Measurements from ENCODE around the gene VPS18. TPM values are rescaled to one million over a fixed set of nuclear protein-coding genes. Genes with fewer than 3 reads are reported as not detected.

The VPS18 gene
- total RNA-seq, 2 experiments from 2014 or later = 17.8 to 18.4 TPM

DNA sequence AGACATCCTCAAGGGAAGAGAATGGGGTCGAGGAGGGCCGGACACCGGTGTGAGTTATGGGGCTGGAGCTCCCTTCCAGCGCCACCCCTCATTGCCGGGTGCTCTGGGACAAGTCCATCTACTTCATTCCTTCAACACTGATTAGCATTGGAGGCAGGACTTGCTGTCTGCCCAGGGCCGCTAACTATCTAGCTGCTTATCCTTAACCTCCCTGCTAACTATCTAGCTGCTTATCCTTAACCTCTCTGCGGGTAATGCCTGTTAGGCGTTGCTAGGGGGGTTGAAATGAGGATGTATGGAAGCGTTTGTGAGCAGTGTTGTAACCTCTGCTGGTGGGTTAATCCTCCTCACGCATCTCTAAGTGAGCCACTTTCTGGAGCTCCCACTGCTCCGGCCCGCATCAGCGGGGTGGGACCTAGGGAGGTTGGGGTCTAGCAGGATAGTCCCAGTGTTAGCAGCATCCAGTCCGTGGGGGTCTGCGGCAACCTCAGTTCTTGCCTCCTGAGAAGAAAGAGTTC is 48.1 kb downstream of the VPS18 start:
- ChIA-PET POLR2A (interaction anchor here (0.8 to 2.8 kb wide), 3 partner anchors 10 to 391 kb away, joined by 3 to 21 read pairs (median 4); partner anchors contain the start of genes CHAC1 and NUSAP1), CTCF (interaction anchor here (0.7 to 5.2 kb wide), 30 partner anchors 11 to 389 kb away, joined by 3 to 97 read pairs (median 5); partner anchors contain the start of genes CHAC1, CHP1, DLL4 and EXD1)
- peak; percentile 16 for ATAC-seq
- DNase-seq = no peak
- no peaks in the 10 kb centered on the region for H3K9me3 Mint-ChIP-seq (ENCODE audit: insufficient read depth)
- H3K36me3 Mint-ChIP-seq (ENCODE audit: low read depth) = no peaks in the 10 kb centered on the region
- peak overlapping the region; percentile 73 for H3K4me3 Mint-ChIP-seq
- H3K4me1 Mint-ChIP-seq (ENCODE audit: low read depth) = peaks cover 43% of the 10 kb centered on the region
- H3K27ac Mint-ChIP-seq = peak overlapping the region; percentile 71
- H3K27me3 Mint-ChIP-seq (ENCODE audit: low read depth) = no peaks in the 10 kb centered on the region

- ChIA-PET CTCF (interaction anchor here (0.7 to 5.2 kb wide), 21 partner anchors 11 to 287 kb away, joined by 3 to 97 read pairs (median 6); partner anchors contain the start of genes CHAC1, CHP1, DLL4 and EXD1), POLR2A (interaction anchor here (0.8 to 2.8 kb wide), 3 partner anchors 9 to 390 kb away, joined by 3 to 21 read pairs (median 4); partner anchors contain the start of genes CHAC1 and NUSAP1)
- Mint-ChIP-seq H3K4me1 (ENCODE audit: low read depth) (peaks cover 43% of the 10 kb centered on the region), H3K4me3 (peak overlapping the region; percentile 73), H3K27ac (peak overlapping the region; percentile 71), H3K36me3 (ENCODE audit: low read depth) (no peaks in the 10 kb centered on the region), H3K9me3 (ENCODE audit: insufficient read depth) (no peaks in the 10 kb centered on the region), H3K27me3 (ENCODE audit: low read depth) (no peaks in the 10 kb centered on the region)
- DNase-seq (no peak), ATAC-seq (no peak)
Measured at GRCh38 chr15:40942878-40943277, 48.6 kb downstream of the VPS18 start.

DNA sequence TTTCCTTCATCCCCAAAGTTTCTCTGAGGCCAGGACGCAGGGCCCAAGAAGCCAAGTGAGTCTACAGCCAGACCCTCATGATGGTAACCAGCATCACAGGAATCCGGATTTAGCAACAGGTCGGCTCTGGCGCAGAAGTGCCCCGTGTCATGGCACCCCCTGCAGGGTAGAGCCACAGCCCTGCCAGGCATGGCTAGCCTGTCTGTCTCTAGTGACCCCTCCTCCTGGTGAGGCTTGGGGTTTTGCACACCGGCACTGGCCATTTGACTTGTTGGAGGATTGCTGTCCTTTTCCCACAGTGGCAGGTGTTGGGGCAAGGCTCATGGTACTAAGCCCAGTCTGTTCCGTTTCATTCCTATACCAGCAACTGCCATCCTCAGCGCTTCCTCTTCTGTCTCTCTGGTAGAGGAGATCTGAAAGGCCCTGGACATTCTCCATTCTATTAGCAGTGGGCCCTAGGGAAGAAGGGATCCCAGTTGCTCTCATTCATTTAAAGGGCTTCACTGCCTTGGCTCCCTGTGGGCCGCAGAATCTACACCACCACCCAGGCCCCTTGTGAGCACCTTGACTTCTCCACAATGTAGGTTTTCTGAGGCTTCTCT is 49.6 kb downstream of the VPS18 start:
- Mint-ChIP-seq H3K9me3 (ENCODE audit: insufficient read depth) (no peaks in the 10 kb centered on the region), H3K4me1 (ENCODE audit: low read depth) (peaks cover 43% of the 10 kb centered on the region), H3K4me3 (peak overlapping the region; percentile 73), H3K27ac (no peak overlapping the region), H3K27me3 (ENCODE audit: low read depth) (peaks cover 3% of the 10 kb centered on the region), H3K36me3 (ENCODE audit: low read depth) (no peaks in the 10 kb centered on the region)
- DNase-seq = no peak
- POLR2A ChIA-PET = no interaction called here
- CTCF ChIA-PET = interaction anchor here (1.4 to 5.2 kb wide), 4 partner anchors 10 to 52 kb away, joined by 3 to 97 read pairs (median 36); partner anchors contain the start of genes CHAC1, DLL4 and VPS18
- ATAC-seq = no peak

- no peak overlapping the region for H3K4me3 Mint-ChIP-seq
- no peak overlapping the region for H3K27ac Mint-ChIP-seq
- no peaks in the 10 kb centered on the region for H3K36me3 Mint-ChIP-seq (ENCODE audit: low read depth)
- peaks cover 42% of the 10 kb centered on the region for H3K4me1 Mint-ChIP-seq (ENCODE audit: low read depth)
- ATAC-seq (no peak), DNase-seq (no peak)
- POLR2A ChIA-PET = no interaction called here
- CTCF ChIA-PET = interaction anchor here (2.6 kb wide), 1 partner anchor 14 kb away, joined by 13 read pairs; no protein-coding TSS in a partner anchor
- peaks cover 3% of the 10 kb centered on the region for H3K27me3 Mint-ChIP-seq (ENCODE audit: low read depth)
- no peaks in the 10 kb centered on the region for H3K9me3 Mint-ChIP-seq (ENCODE audit: insufficient read depth)
Measured at GRCh38 chr15:40944510-40945296, 50.5 kb downstream of the VPS18 start.

GRCh38 chr15:40948706-40949473 is 54.6 kb downstream of the VPS18 start:
- POLR2A ChIA-PET = interaction anchor here (0.6 kb wide), 1 partner anchor 282 kb away, joined by 3 read pairs; the partner anchor contains the start of gene CHP1
- Mint-ChIP-seq H3K36me3 (ENCODE audit: low read depth) (peaks cover 5% of the 10 kb centered on the region), H3K9me3 (ENCODE audit: insufficient read depth) (no peaks in the 10 kb centered on the region), H3K4me1 (ENCODE audit: low read depth) (peaks cover 28% of the 10 kb centered on the region), H3K4me3 (no peak overlapping the region), H3K27me3 (ENCODE audit: low read depth) (peaks cover 6% of the 10 kb centered on the region), H3K27ac (no peak overlapping the region)
- DNase-seq (no peak), ATAC-seq (no peak)
- CTCF ChIA-PET = interaction anchor here (1.0 to 2.4 kb wide), 3 partner anchors 18 to 57 kb away, joined by 3 to 8 read pairs (median 8); no protein-coding TSS in a partner anchor

DNA sequence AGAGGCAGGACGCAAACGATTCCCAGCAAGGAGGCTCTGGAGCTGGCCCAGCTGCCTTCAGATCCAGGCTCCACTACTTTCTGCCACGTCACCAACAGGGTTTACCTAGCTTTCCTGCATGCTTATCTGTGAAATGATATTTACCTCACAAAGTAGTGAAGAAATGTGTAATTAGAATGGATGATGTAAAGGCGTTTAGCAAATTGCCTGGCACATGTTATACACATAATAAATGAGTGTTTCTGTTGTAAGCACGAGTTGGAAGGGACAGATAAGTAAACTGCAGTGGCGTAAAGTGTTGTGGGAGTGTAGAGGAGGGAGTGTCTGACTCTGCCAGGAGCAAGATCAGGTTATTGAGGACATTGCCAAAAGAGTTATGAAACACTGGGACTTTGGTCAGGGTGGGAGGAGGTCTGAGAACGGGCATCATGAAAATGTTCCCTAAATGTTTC is 55.5 kb downstream of the VPS18 start:
- POLR2A ChIA-PET = interaction anchor here (0.6 kb wide), 1 partner anchor 281 kb away, joined by 3 read pairs; the partner anchor contains the start of gene CHP1

DNA sequence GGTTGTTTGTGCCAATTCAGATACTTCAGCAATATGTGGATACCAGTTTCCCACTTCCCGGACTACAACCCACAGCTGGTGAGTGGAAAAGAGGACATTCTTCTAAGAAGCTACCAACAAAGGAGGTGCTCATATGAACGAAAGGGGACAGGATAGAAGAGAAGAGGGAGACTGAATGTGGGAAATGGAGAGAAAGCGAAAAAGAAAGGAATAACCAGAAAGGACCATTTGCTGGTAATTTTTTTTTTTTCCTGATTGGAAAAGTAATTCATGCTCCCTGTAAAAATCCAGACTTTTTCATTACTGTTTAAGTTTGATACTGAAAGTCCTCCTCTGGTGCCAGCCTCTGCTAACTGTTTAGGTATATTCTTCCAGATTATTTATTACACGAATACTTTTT is 57.5 kb downstream of the VPS18 start:
- ATAC-seq = no peak
- Mint-ChIP-seq H3K4me3 (peak overlapping the region; percentile 91), H3K36me3 (ENCODE audit: low read depth) (peaks cover 21% of the 10 kb centered on the region), H3K27me3 (ENCODE audit: low read depth) (peaks cover 6% of the 10 kb centered on the region), H3K9me3 (ENCODE audit: insufficient read depth) (no peaks in the 10 kb centered on the region), H3K27ac (no peak overlapping the region), H3K4me1 (ENCODE audit: low read depth) (peaks cover 39% of the 10 kb centered on the region)
- CTCF ChIA-PET = interaction anchor here (1.0 to 7.2 kb wide), 7 partner anchors 10 to 279 kb away, joined by 3 to 67 read pairs (median 4); partner anchors contain the start of genes CHP1 and VPS18
- no peak for DNase-seq
- POLR2A ChIA-PET = interaction anchor here (2.6 kb wide), 1 partner anchor 10 kb away, joined by 21 read pairs; no protein-coding TSS in a partner anchor

More for the DNA sequence above, 55.5 kb downstream of the VPS18 start:
- ATAC-seq (no peak), DNase-seq (no peak)
- Mint-ChIP-seq H3K4me3 (no peak overlapping the region), H3K27me3 (ENCODE audit: low read depth) (peaks cover 6% of the 10 kb centered on the region), H3K9me3 (ENCODE audit: insufficient read depth) (no peaks in the 10 kb centered on the region), H3K4me1 (ENCODE audit: low read depth) (peaks cover 31% of the 10 kb centered on the region), H3K27ac (no peak overlapping the region), H3K36me3 (ENCODE audit: low read depth) (peaks cover 11% of the 10 kb centered on the region)
- CTCF ChIA-PET = interaction anchor here (1.0 to 7.2 kb wide), 4 partner anchors 8 to 58 kb away, joined by 3 to 67 read pairs (median 8); no protein-coding TSS in a partner anchor

DNA sequence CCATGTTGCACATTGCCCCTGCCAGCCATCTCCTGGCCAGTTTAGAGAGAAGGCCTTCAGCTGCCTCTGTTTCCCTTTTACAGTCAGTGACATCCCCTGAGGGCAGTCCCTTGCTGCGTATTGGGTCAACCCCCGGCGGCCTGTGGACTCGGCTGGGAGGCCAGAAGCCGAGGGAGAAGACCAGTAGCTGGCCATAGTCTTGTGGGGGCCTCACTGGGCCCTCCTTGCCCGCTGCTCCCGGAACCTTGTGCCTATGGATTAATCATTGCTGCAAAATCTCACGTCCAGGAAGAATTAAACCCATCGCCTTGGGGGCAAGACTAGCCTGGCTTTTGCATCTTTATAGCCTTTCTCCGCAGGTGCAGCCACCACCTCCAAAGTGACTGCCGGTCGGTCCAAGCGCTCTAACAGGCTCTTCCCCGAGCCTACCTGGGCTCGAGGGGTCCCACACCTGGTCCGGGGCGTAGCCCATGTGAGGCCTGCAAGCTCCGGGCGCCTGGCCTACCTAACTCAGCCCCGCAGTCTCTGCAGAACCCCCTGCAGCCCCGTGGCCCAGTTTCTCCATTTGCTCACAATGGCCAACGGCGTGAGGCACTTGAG is 58.2 kb downstream of the VPS18 start:
- Mint-ChIP-seq H3K9me3 (ENCODE audit: insufficient read depth) (no peaks in the 10 kb centered on the region), H3K4me3 (peak overlapping the region; percentile 91), H3K27me3 (ENCODE audit: low read depth) (peaks cover 6% of the 10 kb centered on the region), H3K36me3 (ENCODE audit: low read depth) (peaks cover 21% of the 10 kb centered on the region), H3K27ac (peak overlapping the region; percentile 90), H3K4me1 (ENCODE audit: low read depth) (peaks cover 39% of the 10 kb centered on the region)
- ChIA-PET CTCF (interaction anchor here (1.0 to 7.2 kb wide), 8 partner anchors 11 to 279 kb away, joined by 3 to 67 read pairs (median 4); partner anchors contain the start of genes CHP1 and VPS18), POLR2A (interaction anchor here (1.0 to 2.6 kb wide), 4 partner anchors 11 to 279 kb away, joined by 3 to 21 read pairs (median 4); partner anchors contain the start of genes CHP1 and EXD1)
- ATAC-seq (no peak), DNase-seq (no peak)

DNA sequence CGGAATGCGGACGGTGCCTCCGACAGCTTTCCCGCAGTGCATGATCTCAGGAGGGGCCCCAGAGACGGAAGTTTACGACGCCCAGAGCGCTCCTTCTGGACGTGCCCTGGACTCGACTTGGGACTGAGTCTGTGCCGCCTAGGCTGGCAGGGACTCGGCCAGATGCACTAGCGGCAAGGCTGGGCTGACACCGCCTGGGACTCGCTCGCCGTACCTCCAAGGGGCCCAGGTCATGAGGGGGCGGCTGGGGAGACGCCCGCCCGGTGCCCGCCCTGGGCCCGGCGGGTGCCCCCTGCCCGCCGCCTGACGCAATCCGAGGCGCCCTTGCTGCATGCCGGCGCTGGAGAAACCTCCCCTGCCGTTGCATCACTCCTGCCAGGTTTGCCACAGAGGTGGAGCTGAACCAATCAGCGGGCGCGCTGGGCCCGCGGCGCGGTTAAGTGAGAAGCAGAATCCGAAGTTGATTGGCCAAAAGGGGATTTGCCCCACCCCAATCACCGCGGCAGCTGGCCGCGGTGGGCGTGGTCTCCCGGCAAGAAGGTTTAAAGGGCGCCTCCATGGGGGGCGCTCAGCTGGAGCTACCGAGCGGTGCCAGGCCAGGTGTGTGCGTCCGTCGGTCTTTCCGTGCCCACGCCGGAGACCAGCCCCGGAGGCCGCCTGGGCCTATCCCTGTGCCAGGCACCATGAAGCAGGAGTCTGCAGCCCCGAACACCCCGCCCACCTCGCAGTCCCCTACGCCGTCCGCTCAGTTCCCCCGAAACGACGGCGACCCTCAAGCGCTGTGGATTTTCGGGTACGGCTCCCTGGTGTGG is 58.9 kb downstream of the VPS18 start, which contains the start of gene CHAC1:
TSS of gene CHAC1 (plus strand) at position 571 of the 812 bp plus-strand sequence. CDS start at position 684, 113 bp downstream.
- H3K9me3 Mint-ChIP-seq (ENCODE audit: insufficient read depth) = no peaks in the 10 kb centered on the region
- peaks cover 21% of the 10 kb centered on the region for H3K36me3 Mint-ChIP-seq (ENCODE audit: low read depth)
- CTCF ChIA-PET = interaction anchor here (1.0 to 7.2 kb wide), 7 partner anchors 12 to 278 kb away, joined by 3 to 67 read pairs (median 5); partner anchors contain the start of gene CHP1
- peaks cover 39% of the 10 kb centered on the region for H3K4me1 Mint-ChIP-seq (ENCODE audit: low read depth)
- POLR2A ChIA-PET = interaction anchor here (0.7 to 2.6 kb wide), 8 partner anchors 8 to 330 kb away, joined by 3 to 21 read pairs (median 3); partner anchors contain the start of genes CHP1, EXD1 and INO80
- ATAC-seq = peak; percentile 94
- peak within 1 kb of the TSS; percentile 91 for H3K4me3 Mint-ChIP-seq
- peak within 1 kb of the TSS; percentile 90 for H3K27ac Mint-ChIP-seq
- peaks cover 4% of the 10 kb centered on the region for H3K27me3 Mint-ChIP-seq (ENCODE audit: low read depth)
- peak; percentile 97 for DNase-seq
